Parathyroid adenoma (tissue), 2 donors: ENCODE measurements around the gene ALPI.

Experiments
- H2AFZ ChIP-seq: fragments of 300-600 bp; sonication (generic); one replicate; pipeline ENCODE4 v1.7.0; 2017; ENCODE audit warnings: antibody characterized with exemption, mild to moderate bottlenecking
- H3K27ac ChIP-seq: fragments of 300-600 bp; sonication (generic); one replicate; pipeline ENCODE4 v1.7.0; 2017
- H3K27me3 ChIP-seq: fragments of 300-600 bp; sonication (generic); one replicate; pipeline ENCODE4 v1.7.0; 2017; ENCODE audit warnings: low read length; ENCODE audit not compliant: control insufficient read depth, insufficient read depth
- H3K36me3 ChIP-seq: fragments of 300-600 bp; sonication (generic); one replicate; pipeline ENCODE4 v1.7.0; 2017; ENCODE audit warnings: low read length; ENCODE audit not compliant: control insufficient read depth, insufficient read depth
- H3K4me1 ChIP-seq: fragments of 300-600 bp; sonication (generic); one replicate; pipeline ENCODE4 v1.7.0; 2017; ENCODE audit warnings: control low read depth
- H3K4me2 ChIP-seq: fragments of 300-600 bp; sonication (generic); one replicate; pipeline ENCODE4 v1.7.0; 2017; ENCODE audit warnings: low read length
- H3K4me3 ChIP-seq: fragments of 300-600 bp; sonication (generic); one replicate; pipeline ENCODE4 v1.7.0; 2017; ENCODE audit warnings: low read depth, low read length
- H3K79me2 ChIP-seq: fragments of 300-600 bp; sonication (generic); one replicate; pipeline ENCODE4 v1.7.0; 2017; ENCODE audit warnings: control low read depth
- H3K9ac ChIP-seq: fragments of 300-600 bp; sonication (generic); one replicate; pipeline ENCODE4 v1.7.0; 2017; ENCODE audit warnings: mild to moderate bottlenecking
- H3K9me3 ChIP-seq: fragments of 300-600 bp; sonication (generic); one replicate; pipeline ENCODE4 v1.7.0; 2017; ENCODE audit warnings: low read length; ENCODE audit not compliant: control insufficient read depth
- CTCF ChIP-seq: fragments of 300-600 bp; sonication (generic); IDR thresholded peaks from one replicate; pipeline ENCODE4 v1.7.0; 2017; ENCODE audit warnings: antibody characterized with exemption, mild to moderate bottlenecking
- donor health status: primary hyperparathyroidism.

The ALPI gene

GRCh38 chr2:232459419-232460035 is 3.6 kb downstream of the ALPI start:
- no peaks in the 10 kb centered on the region for H3K79me2 ChIP-seq
- no peaks in the 10 kb centered on the region for H3K27me3 ChIP-seq
- H2AFZ ChIP-seq, result no peak overlapping the region
- no peak overlapping the region for H3K27ac ChIP-seq
- no peaks in the 10 kb centered on the region for H3K4me1 ChIP-seq
- H3K4me2 ChIP-seq, result no peak overlapping the region
- H3K36me3 ChIP-seq, result no peaks in the 10 kb centered on the region
- H3K9me3 ChIP-seq, result no peaks in the 10 kb centered on the region
- TF ChIP-seq CTCF, result no peak
- H3K9ac ChIP-seq, result no peak overlapping the region
- H3K4me3 ChIP-seq, result no peak overlapping the region

- no peaks in the 10 kb centered on the region for H3K27me3 ChIP-seq
- H3K9ac ChIP-seq, result no peak overlapping the region
- no peak overlapping the region for H2AFZ ChIP-seq
Observed at GRCh38 chr2:232460171-232460570, 4.2 kb downstream of the ALPI start.

GRCh38 chr2:232463701-232464543 is 8.0 kb downstream of the ALPI start:
- Histone ChIP-seq H3K4me2 (no peak overlapping the region), H3K79me2 (no peaks in the 10 kb centered on the region), H3K9ac (no peak overlapping the region), H3K4me3 (no peak overlapping the region), H2AFZ (no peak overlapping the region), H3K27ac (no peak overlapping the region), H3K36me3 (no peaks in the 10 kb centered on the region), H3K9me3 (no peaks in the 10 kb centered on the region), H3K27me3 (no peaks in the 10 kb centered on the region), H3K4me1 (no peaks in the 10 kb centered on the region)
- no peak for TF ChIP-seq CTCF

More at GRCh38 chr2:232460171-232460570, 4.2 kb downstream of the ALPI start:
- H3K4me2 ChIP-seq, result no peak overlapping the region
- no peaks in the 10 kb centered on the region for H3K36me3 ChIP-seq
- TF ChIP-seq CTCF, result no peak
- H3K27ac ChIP-seq, result no peak overlapping the region
- no peaks in the 10 kb centered on the region for H3K79me2 ChIP-seq
- no peak overlapping the region for H3K4me3 ChIP-seq
- H3K9me3 ChIP-seq, result no peaks in the 10 kb centered on the region
- no peaks in the 10 kb centered on the region for H3K4me1 ChIP-seq

- no peak for TF ChIP-seq CTCF
- H3K27ac ChIP-seq, result no peak overlapping the region
- H3K4me1 ChIP-seq, result no peaks in the 10 kb centered on the region
- H3K4me3 ChIP-seq, result no peak overlapping the region
- no peak overlapping the region for H3K4me2 ChIP-seq
- no peaks in the 10 kb centered on the region for H3K79me2 ChIP-seq
- H3K36me3 ChIP-seq, result no peaks in the 10 kb centered on the region
- no peaks in the 10 kb centered on the region for H3K27me3 ChIP-seq
- no peak overlapping the region for H3K9ac ChIP-seq
- H2AFZ ChIP-seq, result no peak overlapping the region
- H3K9me3 ChIP-seq, result no peaks in the 10 kb centered on the region
Observed at GRCh38 chr2:232464544-232464885, 8.6 kb downstream of the ALPI start.

GRCh38 chr2:232465061-232465460 is 9.1 kb downstream of the ALPI start:
- H3K4me1 ChIP-seq, result no peaks in the 10 kb centered on the region
- H2AFZ ChIP-seq, result no peak overlapping the region
- no peak overlapping the region for H3K4me2 ChIP-seq
- H3K9me3 ChIP-seq, result no peaks in the 10 kb centered on the region
- H3K9ac ChIP-seq, result no peak overlapping the region
- H3K36me3 ChIP-seq, result no peaks in the 10 kb centered on the region
- no peaks in the 10 kb centered on the region for H3K79me2 ChIP-seq
- no peak overlapping the region for H3K4me3 ChIP-seq
- no peak for TF ChIP-seq CTCF
- no peak overlapping the region for H3K27ac ChIP-seq
- H3K27me3 ChIP-seq, result no peaks in the 10 kb centered on the region
